Left colon (tissue), 2 donors: ENCODE results near the gene BBS7. TPM values are rescaled to one million over a fixed set of nuclear protein-coding genes. Genes with fewer than 3 reads are reported as not detected.

Source experiments
- total RNA-seq, 2 donors: library from RNA; stranded (reverse); fragmentation: NEBNext Ultra II Directional; extraction: Animal tissue kit (Norgen Biotek cat#: 25700); gene quantifications; one replicate each; pipeline ENCODE4 v1.2.1, GENCODE V29; 2021
- donor health status: DM: no; HTN: no; CAD: no.
- donor health status: DM: yes; HTN: yes; CAD: no.

BBS7 gene
- total RNA-seq, 2 donors from 2014 or later, result 11.3 to 14.1 TPM

Other genes starting within 250 kb of the BBS7 start
- 10 to 100 TPM; 61.3 to 84.7 TPM for gene ANXA5, start 173.5 kb downstream of the BBS7 start, total RNA-seq
- gene SMIM43, start 105.3 kb downstream of the BBS7 start, total RNA-seq, result under 1 TPM in 1 of 2 donors, not detected in 1; 0.17 TPM
- gene EXOSC9, start 69.2 kb downstream of the BBS7 start, total RNA-seq, result 10 to 100 TPM; 10.2 to 13.2 TPM
- 1 to 10 TPM; 3.6 to 10.0 TPM for gene CCNA2, start 46.6 kb downstream of the BBS7 start, total RNA-seq
- 1 to 10 TPM in 1 of 2 donors, under 1 TPM in 1; 0.52 to 1.1 TPM for gene TRPC3, start 81.6 kb upstream of the BBS7 start, total RNA-seq